OCI-LY3 (cell line): ENCODE measurements around the gene MYLK4.

Experiments
- H2AFZ ChIP-seq: fragments of 200-600, 300-600 bp; shearing (Covaris generic); 2 replicates; pipeline ENCODE4 v1.6.0; 2014; ENCODE audit warnings: antibody characterized with exemption, low read depth, low read length
- H3K27ac ChIP-seq: fragments of 200-600, 300-600 bp; sonication (generic); 2 replicates; pipeline ENCODE4 v1.5.1; 2014; ENCODE audit warnings: mild to moderate bottlenecking, low read length, moderate library complexity, mixed read lengths
- H3K27me3 ChIP-seq: fragments of 200-600, 300-600 bp; sonication (generic); 2 replicates; pipeline ENCODE4 v1.6.1; 2014; ENCODE audit warnings: low read depth, low read length, mixed read lengths
- H3K36me3 ChIP-seq: fragments of 200-600, 300-600 bp; sonication (generic); replicated peaks from 2 replicates; pipeline ENCODE3; 2014; ENCODE audit warnings: low read depth, low read length, mixed read lengths
- H3K4me1 ChIP-seq: fragments of 300-600, 200-600 bp; sonication (generic); 2 replicates; pipeline ENCODE4 v1.6.1; 2014; ENCODE audit warnings: low read length, mixed read lengths
- H3K4me2 ChIP-seq: fragments of 200-600, 300-600 bp; sonication (generic); 2 replicates; pipeline ENCODE4 v1.6.1; 2014; ENCODE audit warnings: low read length, mixed read lengths
- H3K4me3 ChIP-seq: fragments of 300-600, 200-600 bp; sonication (generic); 2 replicates; pipeline ENCODE4 v1.5.1; 2014; ENCODE audit warnings: antibody characterized with exemption, mild to moderate bottlenecking, low read length, moderate library complexity
- H3K79me2 ChIP-seq: fragments of 300-600, 200-600 bp; shearing (Covaris generic); 2 replicates; pipeline ENCODE4 v1.6.1; 2014; ENCODE audit warnings: mild to moderate bottlenecking, low read length, mixed read lengths
- H3K9ac ChIP-seq: fragments of 300-600, 200-600 bp; shearing (Covaris generic); 2 replicates; pipeline ENCODE4 v1.6.0; 2014; ENCODE audit warnings: mild to moderate bottlenecking, low read length, moderate library complexity
- H3K9me3 ChIP-seq: fragments of 200-600, 300-600 bp; shearing (Covaris generic); 2 replicates; pipeline ENCODE4 v1.6.1; 2014; ENCODE audit warnings: low read length, mixed read lengths; ENCODE audit not compliant: insufficient read depth
- H4K20me1 ChIP-seq: fragments of 200-600, 300-600 bp; sonication (generic); 2 replicates; pipeline ENCODE4 v1.6.1; 2016; ENCODE audit warnings: low read length, mixed read lengths; ENCODE audit not compliant: insufficient read depth
- CTCF ChIP-seq: fragments of 200-600, 300-600 bp; sonication (generic); IDR thresholded peaks from 2 replicates; pipeline ENCODE4 v1.5.1; 2014; ENCODE audit warnings: antibody characterized with exemption, low read length, low read depth
- EZH2phosphoT487 ChIP-seq: fragments of 200-600 bp; shearing (Covaris generic); IDR thresholded peaks from 2 replicates; pipeline ENCODE4 v1.6.1; 2018; ENCODE audit warnings: antibody characterized with exemption, mixed run types, low read depth

MYLK4 gene

GRCh38 chr6:2796861-2797260 lies 46.1 kb upstream of the MYLK4 start:
- no peak overlapping the region for H2AFZ ChIP-seq
- no peaks in the 10 kb centered on the region for H3K9me3 ChIP-seq
- no peak overlapping the region for H3K4me2 ChIP-seq
- TF ChIP-seq CTCF (no peak), EZH2phosphoT487 (no peak)
- H3K79me2 ChIP-seq: no peaks in the 10 kb centered on the region
- no peaks in the 10 kb centered on the region for H3K36me3 ChIP-seq
- no peak overlapping the region for H3K4me3 ChIP-seq
- no peak overlapping the region for H3K9ac ChIP-seq
- no peak overlapping the region for H3K27ac ChIP-seq
- H3K27me3 ChIP-seq: no peaks in the 10 kb centered on the region
- H4K20me1 ChIP-seq: no peaks in the 10 kb centered on the region
- H3K4me1 ChIP-seq: no peaks in the 10 kb centered on the region

- Histone ChIP-seq H3K79me2 (no peaks in the 10 kb centered on the region), H3K9ac (no peak overlapping the region), H3K4me1 (no peaks in the 10 kb centered on the region), H3K9me3 (no peaks in the 10 kb centered on the region), H4K20me1 (no peaks in the 10 kb centered on the region), H3K36me3 (no peaks in the 10 kb centered on the region), H2AFZ (no peak overlapping the region), H3K27me3 (no peaks in the 10 kb centered on the region), H3K4me2 (no peak overlapping the region), H3K4me3 (no peak overlapping the region), H3K27ac (no peak overlapping the region)
- TF ChIP-seq EZH2phosphoT487 (no peak), CTCF (no peak)
Measured at GRCh38 chr6:2795956-2796355, 45.2 kb upstream of the MYLK4 start.

- Histone ChIP-seq H2AFZ (no peak overlapping the region), H3K4me3 (no peak overlapping the region), H3K79me2 (no peaks in the 10 kb centered on the region), H3K4me2 (no peak overlapping the region), H4K20me1 (no peaks in the 10 kb centered on the region), H3K36me3 (no peaks in the 10 kb centered on the region), H3K9me3 (no peaks in the 10 kb centered on the region), H3K27ac (no peak overlapping the region), H3K9ac (no peak overlapping the region), H3K27me3 (no peaks in the 10 kb centered on the region), H3K4me1 (no peaks in the 10 kb centered on the region)
- TF ChIP-seq EZH2phosphoT487 (no peak), CTCF (no peak)
Measured at GRCh38 chr6:2795162-2795561, 44.4 kb upstream of the MYLK4 start.

GRCh38 chr6:2794171-2794730 lies 43.5 kb upstream of the MYLK4 start:
- Histone ChIP-seq H2AFZ (no peak overlapping the region), H3K4me2 (no peak overlapping the region), H3K79me2 (no peaks in the 10 kb centered on the region), H4K20me1 (no peaks in the 10 kb centered on the region), H3K9me3 (no peaks in the 10 kb centered on the region), H3K9ac (no peak overlapping the region), H3K27me3 (no peaks in the 10 kb centered on the region), H3K36me3 (no peaks in the 10 kb centered on the region), H3K27ac (no peak overlapping the region), H3K4me3 (no peak overlapping the region), H3K4me1 (no peaks in the 10 kb centered on the region)
- TF ChIP-seq EZH2phosphoT487 (no peak), CTCF (no peak)
